Chondrocyte (in vitro differentiated cells): ENCODE results near the gene DNAJB2. TPM values are rescaled to one million over a fixed set of nuclear protein-coding genes. Genes with fewer than 3 reads are reported as not detected.

ENCODE experiments used
- DNase-seq: peaks from one replicate; pipeline ENCODE4 v3.0.0; 2021; ENCODE audit warnings: mixed read lengths, low spot score
- H3K27ac Mint-ChIP-seq: one replicate; pipeline ENCODE4 v1.8.0; 2021; ENCODE audit warnings: mild to moderate bottlenecking, moderate library complexity, mixed read lengths; ENCODE audit not compliant: unreplicated experiment
- H3K27me3 Mint-ChIP-seq: 2 replicates; pipeline ENCODE4 v1.8.0; 2021; ENCODE audit warnings: low read depth, mixed read lengths
- H3K36me3 Mint-ChIP-seq: 2 replicates; pipeline ENCODE4 v1.8.0; 2021; ENCODE audit warnings: low read depth, mixed read lengths
- H3K4me1 Mint-ChIP-seq: 2 replicates; pipeline ENCODE4 v1.8.0; 2021; ENCODE audit warnings: low read depth, mild to moderate bottlenecking, mixed read lengths
- H3K4me3 Mint-ChIP-seq: one replicate; pipeline ENCODE4 v1.8.0; 2021; ENCODE audit warnings: mild to moderate bottlenecking, moderate library complexity, mixed read lengths; ENCODE audit not compliant: unreplicated experiment
- H3K9me3 Mint-ChIP-seq: 2 replicates; pipeline ENCODE4 v1.8.0; 2021; ENCODE audit warnings: low read depth, mixed read lengths
- total RNA-seq: library from RNA; stranded (reverse); gene quantifications from 3 replicates; pipeline ENCODE4 v1.2.1, GENCODE V29; 2021
- TF ChIP-seq, protein P1 (sequence below): fragments of 200-600 bp; sonication (generic); IDR thresholded peaks from 2 replicates; pipeline ENCODE4 v1.5.0; 2021; ENCODE audit warnings: antibody characterized with exemption, mild to moderate bottlenecking, moderate library complexity

The DNAJB2 gene
- total RNA-seq, 1 donor from 2014 or later: 55.6 TPM

DNA sequence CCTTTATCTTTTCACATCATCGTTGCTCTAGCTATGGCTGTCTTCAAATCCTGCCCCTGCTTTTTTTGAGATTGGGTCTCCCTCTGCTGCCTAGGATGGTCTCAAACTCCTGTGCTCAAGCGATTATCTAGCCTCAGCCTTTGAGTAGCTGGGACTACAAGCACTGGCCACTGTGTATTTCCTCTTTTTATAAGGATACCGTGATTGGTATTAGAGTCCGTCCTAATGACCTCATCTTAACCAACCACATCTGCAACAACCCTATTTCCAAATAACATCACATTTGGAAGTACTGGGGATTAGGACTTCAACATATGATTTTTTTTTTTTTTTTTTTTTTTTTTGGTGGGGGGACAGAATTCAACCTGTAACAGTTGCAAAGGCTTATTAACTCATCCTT lies 44.3 kb downstream of the DNAJB2 start:
- no peak overlapping the region for H3K27ac Mint-ChIP-seq
- no peaks in the 10 kb centered on the region for H3K9me3 Mint-ChIP-seq
- peaks cover 64% of the 10 kb centered on the region for H3K27me3 Mint-ChIP-seq
- no peak overlapping the region for H3K4me3 Mint-ChIP-seq
- H3K4me1 Mint-ChIP-seq: no peaks in the 10 kb centered on the region
- no peak for DNase-seq
- TF ChIP-seq, protein P1, sequence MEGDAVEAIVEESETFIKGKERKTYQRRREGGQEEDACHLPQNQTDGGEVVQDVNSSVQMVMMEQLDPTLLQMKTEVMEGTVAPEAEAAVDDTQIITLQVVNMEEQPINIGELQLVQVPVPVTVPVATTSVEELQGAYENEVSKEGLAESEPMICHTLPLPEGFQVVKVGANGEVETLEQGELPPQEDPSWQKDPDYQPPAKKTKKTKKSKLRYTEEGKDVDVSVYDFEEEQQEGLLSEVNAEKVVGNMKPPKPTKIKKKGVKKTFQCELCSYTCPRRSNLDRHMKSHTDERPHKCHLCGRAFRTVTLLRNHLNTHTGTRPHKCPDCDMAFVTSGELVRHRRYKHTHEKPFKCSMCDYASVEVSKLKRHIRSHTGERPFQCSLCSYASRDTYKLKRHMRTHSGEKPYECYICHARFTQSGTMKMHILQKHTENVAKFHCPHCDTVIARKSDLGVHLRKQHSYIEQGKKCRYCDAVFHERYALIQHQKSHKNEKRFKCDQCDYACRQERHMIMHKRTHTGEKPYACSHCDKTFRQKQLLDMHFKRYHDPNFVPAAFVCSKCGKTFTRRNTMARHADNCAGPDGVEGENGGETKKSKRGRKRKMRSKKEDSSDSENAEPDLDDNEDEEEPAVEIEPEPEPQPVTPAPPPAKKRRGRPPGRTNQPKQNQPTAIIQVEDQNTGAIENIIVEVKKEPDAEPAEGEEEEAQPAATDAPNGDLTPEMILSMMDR: no peak
- no peaks in the 10 kb centered on the region for H3K36me3 Mint-ChIP-seq

DNA sequence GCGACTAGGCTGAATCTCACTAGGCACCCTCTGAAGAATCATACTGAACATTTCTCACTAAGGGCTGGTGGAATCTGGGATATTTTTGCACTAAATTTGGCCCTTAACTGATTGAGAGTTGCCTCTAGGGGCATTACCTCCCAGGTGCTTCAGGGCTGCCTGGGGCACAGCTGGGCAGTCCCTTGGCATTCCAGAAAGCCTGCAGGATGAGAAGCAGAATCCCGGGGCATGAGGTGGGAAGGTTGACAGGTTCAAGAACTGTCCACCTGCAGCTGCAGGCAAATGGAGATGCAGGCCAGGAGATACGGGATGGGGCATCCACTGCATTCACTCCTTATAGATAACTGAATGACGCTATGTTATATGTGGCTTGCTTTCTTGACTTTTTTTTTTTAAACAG lies 46.0 kb downstream of the DNAJB2 start:
- no peak for DNase-seq
- H3K36me3 Mint-ChIP-seq: no peaks in the 10 kb centered on the region
- TF ChIP-seq, protein P1: no peak
- H3K27ac Mint-ChIP-seq: no peak overlapping the region
- H3K4me1 Mint-ChIP-seq: no peaks in the 10 kb centered on the region
- H3K27me3 Mint-ChIP-seq: peaks cover 75% of the 10 kb centered on the region
- no peak overlapping the region for H3K4me3 Mint-ChIP-seq
- H3K9me3 Mint-ChIP-seq: no peaks in the 10 kb centered on the region

DNA sequence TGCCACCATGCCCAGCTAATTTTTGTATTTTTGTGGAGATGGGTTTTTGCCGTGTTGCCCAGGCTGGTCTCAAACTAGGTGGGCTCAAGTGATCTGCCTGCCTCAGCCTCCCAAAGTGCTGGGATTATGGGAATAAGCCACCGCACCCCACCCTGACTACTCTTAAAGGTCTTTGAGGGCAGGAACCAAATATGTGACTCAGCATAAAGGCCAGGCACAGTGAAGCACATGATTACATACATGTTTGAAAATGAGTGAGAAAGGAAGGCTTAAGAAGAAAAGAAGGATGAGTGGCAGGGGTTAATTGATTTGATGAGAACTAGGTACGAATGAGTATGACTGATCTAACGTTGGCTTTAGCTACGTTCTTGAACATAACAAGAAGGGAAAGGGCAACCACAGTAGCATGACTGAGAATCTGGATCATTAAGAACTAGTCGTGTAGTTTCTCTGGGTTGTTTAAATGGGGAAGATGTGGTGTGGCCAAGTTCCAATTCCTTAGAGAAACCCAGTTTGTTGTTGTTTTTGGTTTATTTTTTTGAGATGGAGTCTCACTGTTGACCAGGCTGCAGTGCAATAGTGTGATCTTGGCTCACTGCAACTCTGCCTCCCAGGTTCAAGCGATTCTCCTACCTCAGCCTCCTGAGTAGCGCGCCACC lies 46.6 kb downstream of the DNAJB2 start:
- no peaks in the 10 kb centered on the region for H3K9me3 Mint-ChIP-seq
- H3K4me1 Mint-ChIP-seq: no peaks in the 10 kb centered on the region
- H3K27ac Mint-ChIP-seq: no peak overlapping the region
- H3K4me3 Mint-ChIP-seq: no peak overlapping the region
- TF ChIP-seq, protein P1: no peak
- DNase-seq: no peak
- peaks cover 80% of the 10 kb centered on the region for H3K27me3 Mint-ChIP-seq
- no peaks in the 10 kb centered on the region for H3K36me3 Mint-ChIP-seq

DNA sequence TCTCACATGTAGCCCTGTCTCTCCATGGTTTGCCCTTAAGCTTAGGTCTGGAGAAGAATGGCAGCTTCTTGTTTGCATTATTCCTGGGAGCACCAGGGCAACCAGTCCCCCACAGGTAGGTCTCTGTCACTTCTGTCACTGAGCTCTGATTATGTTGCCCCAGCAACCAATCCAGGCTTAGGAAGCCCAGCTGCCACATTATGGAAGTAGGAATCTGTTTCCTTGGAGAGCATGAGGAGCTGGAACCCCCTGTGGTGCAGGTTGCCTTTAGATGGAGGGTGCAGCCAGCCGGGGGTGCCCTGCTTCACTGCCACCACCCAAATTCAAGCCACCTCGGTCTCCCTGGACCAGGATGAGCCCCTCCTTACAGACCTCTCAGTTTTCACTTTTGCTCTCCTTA lies 48.6 kb downstream of the DNAJB2 start:
- H3K4me3 Mint-ChIP-seq: no peak overlapping the region
- H3K36me3 Mint-ChIP-seq: no peaks in the 10 kb centered on the region
- H3K4me1 Mint-ChIP-seq: peaks cover 2% of the 10 kb centered on the region
- DNase-seq: no peak
- TF ChIP-seq, protein P1: no peak
- no peak overlapping the region for H3K27ac Mint-ChIP-seq
- H3K9me3 Mint-ChIP-seq: no peaks in the 10 kb centered on the region
- peaks cover 82% of the 10 kb centered on the region for H3K27me3 Mint-ChIP-seq

DNA sequence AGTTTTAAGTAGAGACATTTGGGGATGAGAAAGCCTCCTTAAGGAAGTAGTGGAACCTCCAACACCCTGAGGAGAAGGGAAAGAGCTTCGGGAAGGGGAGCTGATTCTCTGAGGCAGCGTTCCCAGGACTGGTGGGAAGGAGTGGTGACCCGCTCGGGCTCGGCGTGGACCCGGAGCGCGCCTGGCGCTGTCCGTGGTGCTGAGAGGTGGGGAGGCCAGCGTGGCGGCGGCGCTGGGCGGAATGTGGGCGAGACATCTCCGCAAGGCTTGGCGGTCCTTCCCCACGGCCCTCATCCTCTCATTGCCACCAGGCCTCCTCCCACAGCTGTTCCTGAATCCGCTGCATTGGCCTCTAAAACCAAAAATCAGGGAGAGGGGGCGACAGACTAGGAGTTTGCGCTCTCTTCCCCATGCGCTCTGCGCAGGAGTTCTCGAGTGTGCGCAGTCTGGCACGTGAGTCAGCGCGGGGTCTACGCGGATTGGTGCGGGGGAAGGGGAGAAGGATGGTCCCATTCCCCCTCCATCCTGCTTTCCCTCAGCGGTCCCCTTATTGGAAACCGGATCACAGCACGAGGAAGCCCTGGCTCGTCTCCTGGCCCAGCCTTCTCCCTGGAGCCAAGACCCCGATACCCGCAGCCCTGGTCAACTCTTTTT lies 52.5 kb downstream of the DNAJB2 start:
- peaks cover 3% of the 10 kb centered on the region for H3K36me3 Mint-ChIP-seq
- TF ChIP-seq, protein P1: no peak
- DNase-seq: no peak
- H3K27me3 Mint-ChIP-seq: peaks cover 85% of the 10 kb centered on the region
- peaks cover 10% of the 10 kb centered on the region for H3K9me3 Mint-ChIP-seq
- H3K27ac Mint-ChIP-seq: no peak overlapping the region
- no peak overlapping the region for H3K4me3 Mint-ChIP-seq
- H3K4me1 Mint-ChIP-seq: peaks cover 2% of the 10 kb centered on the region
